H1 (cell line): ENCODE results near the gene GTF2A2. TPM values are rescaled to one million over a fixed set of nuclear protein-coding genes. Genes with fewer than 3 reads are reported as not detected.

Source experiments
- BACH1 ChIP-seq: IDR thresholded peaks from 2 replicates; pipeline ENCODE4 v1.6.1; 2012; ENCODE audit warnings: low read length, improper control_type of control experiment
- BRCA1 ChIP-seq: IDR thresholded peaks from 2 replicates; pipeline ENCODE4 v1.6.1; 2012; ENCODE audit warnings: low read depth, low read length, improper control_type of control experiment
- CHD7 ChIP-seq: fragments of 300-600 bp; sonication (generic); IDR thresholded peaks from 2 replicates; pipeline ENCODE4 v1.7.1; 2012; ENCODE audit warnings: low read length, moderate library complexity, mild to moderate bottlenecking, inconsistent platforms; ENCODE audit not compliant: insufficient replicate concordance
- EGR1 ChIP-seq: IDR thresholded peaks from 2 replicates; pipeline ENCODE4 v1.6.1; 2011; ENCODE audit warnings: low read depth, low read length, borderline replicate concordance
- RBBP5 ChIP-seq: IDR thresholded peaks from 2 replicates; pipeline ENCODE4 v1.7.1; 2012; ENCODE audit warnings: low read depth, mild to moderate bottlenecking, inconsistent platforms, low read length, moderate library complexity, borderline replicate concordance
- SIX5 ChIP-seq: IDR thresholded peaks from 2 replicates; pipeline ENCODE4 v1.6.1; 2011; ENCODE audit warnings: mild to moderate bottlenecking, low read depth, low read length
- TBP ChIP-seq: IDR thresholded peaks from 2 replicates; pipeline ENCODE4 v1.6.1; 2011; ENCODE audit warnings: low read depth, low read length, improper control_type of control experiment
- polyA plus RNA-seq, 7 experiments: library from polyadenylated mRNA; depleted of rRNA in 3 of 7; stranded (reverse) in 5 of 7; unstranded in 2 of 7; fragments of >200 nt in 5 of 7; fragments of 200-250 nt in 2 of 7; gene quantifications; 1 replicate in 5 of 7; 2 replicates in 1 of 7; 4 replicates in 1 of 7; pipeline versions ENCODE4 v1.2.1 to v1.2.3, GENCODE V29; 2011 to 2013; ENCODE audit warnings: missing spikeins in 2 of 7, mixed read lengths in 2 of 7
- total RNA-seq: library from RNA; stranded (reverse); fragmentation: NEBNext Ultra II Directional; extraction: Animal tissue kit (Norgen Biotek cat#: 25700); gene quantifications from 2 replicates; pipeline ENCODE4 v1.2.1, GENCODE V29; 2021
- TF ChIP-seq, protein P1 (sequence below): IDR thresholded peaks from 2 replicates; pipeline ENCODE4 v1.6.1; 2012; ENCODE audit warnings: inconsistent platforms
- TF ChIP-seq, protein P2 (sequence below): IDR thresholded peaks from 2 replicates; pipeline ENCODE4 v1.6.1; 2011; ENCODE audit warnings: low read depth, mild to moderate bottlenecking, low read length; ENCODE audit not compliant: insufficient read depth

Gene GTF2A2
- total and polyA plus RNA-seq, 2 of the 8 experiments (the other 6 are each of a cell fraction or from before 2014, with no cell fraction given), result 52.2 to 161 TPM

DNA sequence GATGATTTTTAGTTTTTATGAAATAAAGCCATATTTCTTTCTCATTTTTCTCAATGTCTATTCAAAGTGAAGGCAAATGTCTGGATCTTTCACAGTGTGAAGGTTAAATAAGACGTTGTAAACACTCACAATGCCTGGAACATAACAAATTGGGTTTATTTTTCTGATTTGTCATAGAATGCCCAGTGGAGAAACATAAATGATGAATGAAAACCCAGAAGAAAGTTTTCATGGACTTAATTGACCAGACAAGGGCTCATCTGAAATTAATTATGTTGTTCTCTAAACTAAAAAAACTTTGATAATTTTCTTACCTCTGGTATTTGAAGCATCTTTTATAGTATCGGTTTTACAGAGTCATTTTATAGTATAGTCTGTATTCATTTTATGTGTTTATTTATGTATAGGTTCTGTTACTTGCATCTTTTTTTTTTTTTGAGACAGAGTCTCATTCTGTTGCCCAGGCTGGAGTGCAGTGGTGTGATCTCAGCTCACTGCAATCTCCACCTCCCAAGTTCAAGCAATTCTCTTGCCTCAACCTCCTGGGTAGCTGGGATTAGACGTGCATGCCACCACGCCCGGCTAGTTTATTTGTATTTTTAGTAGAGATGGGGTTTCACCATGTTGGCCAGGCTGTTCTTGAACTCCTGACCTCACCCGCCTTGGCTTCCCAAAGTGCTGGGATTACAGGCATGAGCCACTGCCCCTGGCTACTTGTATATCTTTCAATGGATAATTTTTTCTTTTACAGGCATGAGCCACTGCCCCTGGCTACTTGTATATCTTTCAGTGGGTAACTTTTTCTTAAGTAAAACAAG lies 46.9 kb upstream of the GTF2A2 start (continued):
- TF ChIP-seq CHD7 (no peak), RBBP5 (no peak), SIX5 (no peak), BRCA1 (no peak), EGR1 (no peak), BACH1 (no peak), TBP (no peak)
- TF ChIP-seq, protein P1, sequence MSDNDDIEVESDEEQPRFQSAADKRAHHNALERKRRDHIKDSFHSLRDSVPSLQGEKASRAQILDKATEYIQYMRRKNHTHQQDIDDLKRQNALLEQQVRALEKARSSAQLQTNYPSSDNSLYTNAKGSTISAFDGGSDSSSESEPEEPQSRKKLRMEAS, result no peak
- TF ChIP-seq, protein P2, sequence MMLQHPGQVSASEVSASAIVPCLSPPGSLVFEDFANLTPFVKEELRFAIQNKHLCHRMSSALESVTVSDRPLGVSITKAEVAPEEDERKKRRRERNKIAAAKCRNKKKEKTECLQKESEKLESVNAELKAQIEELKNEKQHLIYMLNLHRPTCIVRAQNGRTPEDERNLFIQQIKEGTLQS, result no peak
